Breast epithelium (tissue), 4 donors: ENCODE data around the gene OSBPL10. TPM values are rescaled to one million over a fixed set of nuclear protein-coding genes. Genes with fewer than 3 reads are reported as not detected.

Source experiments
- DNase-seq, 2 donors: peaks; one replicate each; pipeline ENCODE4 v3.0.0-alpha.2; 2019; ENCODE audit warnings: low spot score in 2 of 2
- H3K27ac ChIP-seq, 2 donors: fragments of 200-600 bp; sonication (generic) in 1 of 2; one replicate each; pipeline ENCODE4 v1.5.1; 2016 to 2019; ENCODE audit warnings: mild to moderate bottlenecking in 1 of 2
- H3K27me3 ChIP-seq, 2 donors: fragments of 200-600 bp; sonication (generic) in 1 of 2; one replicate each; pipeline versions ENCODE4 v1.5.1 to v1.6.0; 2017 to 2019; ENCODE audit warnings: control low read depth in 1 of 2, mild to moderate bottlenecking in 1 of 2
- H3K36me3 ChIP-seq: fragments of 200-600 bp; one replicate; pipeline ENCODE4 v1.5.1; 2019
- H3K4me1 ChIP-seq, 2 donors: fragments of 200-600 bp; sonication (generic); one replicate each; pipeline ENCODE4 v1.5.1; 2016 to 2019; ENCODE audit warnings: control low read depth in 1 of 2
- H3K4me3 ChIP-seq, 3 donors: fragments of 200-600 bp; sonication (generic); 1 replicate in 2 of 3; 2 replicates in 1 of 3; pipeline ENCODE4 v1.5.1; 2016 to 2019; ENCODE audit warnings: mild to moderate bottlenecking in 3 of 3, moderate library complexity in 2 of 3
- H3K9me3 ChIP-seq, 2 donors: fragments of 200-600 bp; sonication (generic) in 1 of 2; one replicate each; pipeline ENCODE4 v1.5.1; 2016 to 2019; ENCODE audit warnings: control low read depth in 1 of 2
- CTCF ChIP-seq, 3 donors: fragments of 450-650 bp; IDR thresholded peaks; one replicate each; pipeline ENCODE4 v1.5.1; 2016 to 2017; ENCODE audit warnings: antibody characterized with exemption in 3 of 3, mild to moderate bottlenecking in 3 of 3, moderate library complexity in 3 of 3
- POLR2A ChIP-seq: fragments of 450-650 bp; IDR thresholded peaks from one replicate; pipeline ENCODE4 v1.6.1; 2016; ENCODE audit warnings: antibody characterized with exemption, mild to moderate bottlenecking, moderate library complexity
- POLR2AphosphoS5 ChIP-seq, 3 donors: sonication (generic); formaldehyde crosslinking; IDR thresholded peaks; one replicate each; pipeline ENCODE4 v1.6.1; 2017; ENCODE audit warnings: antibody characterized with exemption in 3 of 3
- intact Hi-C: fragments of 100-400 bp; cut with DNase I; formaldehyde crosslinking; loops from one replicate; pipeline ENCODE4 v1.15.1; 2023; ENCODE audit warnings: low total_unique reads
- total RNA-seq, 3 donors: library from RNA; depleted of rRNA; stranded (reverse); fragments of >200 nt; gene quantifications; one replicate each; pipeline ENCODE4 v1.1.0, GENCODE V29; 2016

OSBPL10 gene
- total RNA-seq, 3 donors from 2014 or later: 17.6 to 47.4 (median 26.5) TPM

- no peaks in the 10 kb centered on the region for H3K27me3 ChIP-seq
- no peak overlapping the region for H3K27ac ChIP-seq
- TF ChIP-seq POLR2A (no peak), POLR2AphosphoS5 (IDR thresholded peaks at IDR 0.05) (no peak)
- H3K36me3 ChIP-seq: no peaks in the 10 kb centered on the region
- H3K9me3 ChIP-seq: no peaks in the 10 kb centered on the region
- intact Hi-C loops: no loop called here
- DNase-seq: no peak
- H3K4me1 ChIP-seq: peaks cover 0 to 7% of the 10 kb centered on the region in 2 donors
- H3K4me3 ChIP-seq: no peak overlapping the region
Measured at GRCh38 chr3:31977736-31978135, 3.3 kb downstream of the OSBPL10 start.

- Histone ChIP-seq H3K27ac (no peak overlapping the region), H3K4me3 (no peak overlapping the region), H3K4me1 (peaks cover 0 to 7% of the 10 kb centered on the region in 2 donors), H3K36me3 (no peaks in the 10 kb centered on the region), H3K9me3 (no peaks in the 10 kb centered on the region), H3K27me3 (no peaks in the 10 kb centered on the region)
- DNase-seq: no peak
- intact Hi-C loops: no loop called here
- TF ChIP-seq POLR2AphosphoS5 (IDR thresholded peaks at IDR 0.05): no peak
- TF ChIP-seq CTCF (IDR thresholded peaks at IDR 0.05): no peak
- no peak for TF ChIP-seq POLR2A
Measured at GRCh38 chr3:31976302-31976701, 4.8 kb downstream of the OSBPL10 start.

GRCh38 chr3:31974964-31975363 is 6.1 kb downstream of the OSBPL10 start:
- Histone ChIP-seq H3K9me3 (no peaks in the 10 kb centered on the region), H3K4me3 (no peak overlapping the region), H3K36me3 (no peaks in the 10 kb centered on the region), H3K27me3 (no peaks in the 10 kb centered on the region), H3K27ac (no peak overlapping the region), H3K4me1 (peaks cover 0 to 7% of the 10 kb centered on the region in 2 donors)
- intact Hi-C loops: no loop called here
- no peak for DNase-seq
- TF ChIP-seq POLR2A (no peak), POLR2AphosphoS5 (IDR thresholded peaks at IDR 0.05) (no peak), CTCF (IDR thresholded peaks at IDR 0.05) (no peak)

GRCh38 chr3:31974471-31974870 is 6.6 kb downstream of the OSBPL10 start:
- TF ChIP-seq CTCF (IDR thresholded peaks at IDR 0.05): no peak
- no peak for TF ChIP-seq POLR2A
- TF ChIP-seq POLR2AphosphoS5 (IDR thresholded peaks at IDR 0.05): no peak
- intact Hi-C loops: no loop called here
- H3K27me3 ChIP-seq: no peaks in the 10 kb centered on the region

GRCh38 chr3:31973837-31974236 is 7.2 kb downstream of the OSBPL10 start:
- intact Hi-C loops: no loop called here
- Histone ChIP-seq H3K4me3 (no peak overlapping the region), H3K4me1 (peaks cover 0 to 5% of the 10 kb centered on the region in 2 donors), H3K27ac (no peak overlapping the region), H3K27me3 (no peaks in the 10 kb centered on the region), H3K9me3 (no peaks in the 10 kb centered on the region), H3K36me3 (no peaks in the 10 kb centered on the region)
- TF ChIP-seq POLR2A (no peak), POLR2AphosphoS5 (IDR thresholded peaks at IDR 0.05) (no peak), CTCF (IDR thresholded peaks at IDR 0.05) (no peak)
- no peak for DNase-seq

More at GRCh38 chr3:31974471-31974870, 6.6 kb downstream of the OSBPL10 start:
- Histone ChIP-seq H3K36me3 (no peaks in the 10 kb centered on the region), H3K9me3 (no peaks in the 10 kb centered on the region), H3K27ac (no peak overlapping the region), H3K4me1 (peaks cover 0 to 6% of the 10 kb centered on the region in 2 donors), H3K4me3 (no peak overlapping the region)
- DNase-seq: no peak

GRCh38 chr3:31973081-31973480 is 8.0 kb downstream of the OSBPL10 start:
- no peak overlapping the region for H3K4me3 ChIP-seq
- H3K27ac ChIP-seq: no peak overlapping the region
- H3K9me3 ChIP-seq: no peaks in the 10 kb centered on the region
- H3K36me3 ChIP-seq: no peaks in the 10 kb centered on the region
- intact Hi-C loops: no loop called here
- no peaks in the 10 kb centered on the region for H3K4me1 ChIP-seq
- H3K27me3 ChIP-seq: no peaks in the 10 kb centered on the region
- TF ChIP-seq POLR2AphosphoS5 (IDR thresholded peaks at IDR 0.05) (no peak), POLR2A (no peak), CTCF (IDR thresholded peaks at IDR 0.05) (no peak)
- DNase-seq: no peak
